SU-DHL-6 (cell line): Measurements from ENCODE around the gene PDIA2.

Experiments
- H2AFZ ChIP-seq: fragments of 200-600 bp; sonication (generic); 2 replicates; pipeline ENCODE4 v1.6.1; 2014; ENCODE audit warnings: low read depth, mild to moderate bottlenecking, moderate library complexity, mixed read lengths, antibody characterized with exemption, low read length; ENCODE audit not compliant: severe bottlenecking
- H3F3A ChIP-seq: fragments of 200-600 bp; shearing (Covaris generic); 2 replicates; pipeline ENCODE4 v1.6.0; 2016; ENCODE audit warnings: antibody characterized with exemption, mild to moderate bottlenecking; ENCODE audit not compliant: insufficient read depth
- H3K27ac ChIP-seq: fragments of 200-600 bp; sonication (generic); 2 replicates; pipeline ENCODE4 v1.5.1; 2016; ENCODE audit warnings: low read depth, mild to moderate bottlenecking, low read length, moderate library complexity, mixed read lengths
- H3K27me3 ChIP-seq: fragments of 200-600 bp; sonication (generic), shearing (Covaris generic); 2 replicates; pipeline ENCODE4 v1.6.0; 2014; ENCODE audit warnings: mild to moderate bottlenecking, low read length
- H3K36me3 ChIP-seq: fragments of 200-600 bp; sonication (generic); 2 replicates; pipeline ENCODE4 v1.6.1; 2014; ENCODE audit warnings: mild to moderate bottlenecking, low read length, mixed read lengths
- H3K4me2 ChIP-seq: fragments of 300-600, 200-600 bp; shearing (Covaris generic), sonication (generic); 2 replicates; pipeline ENCODE4 v1.6.0; 2014; ENCODE audit warnings: low read length, low read depth, mild to moderate bottlenecking; ENCODE audit not compliant: poor library complexity, severe bottlenecking
- H3K4me3 ChIP-seq: fragments of 200-600 bp; sonication (generic); 2 replicates; pipeline ENCODE4 v1.5.1; 2014; ENCODE audit warnings: antibody characterized with exemption, low read length, mild to moderate bottlenecking, mixed read lengths; ENCODE audit not compliant: insufficient read depth, poor library complexity, severe bottlenecking
- H3K79me2 ChIP-seq: fragments of 200-600 bp; sonication (generic); 2 replicates; pipeline ENCODE4 v1.6.1; 2014; ENCODE audit warnings: mild to moderate bottlenecking, low read length, moderate library complexity; ENCODE audit not compliant: insufficient read depth
- H3K9ac ChIP-seq: fragments of 200-600 bp; sonication (generic); 2 replicates; pipeline ENCODE4 v1.7.0; 2014; ENCODE audit warnings: mild to moderate bottlenecking, low read length
- H3K9me2 ChIP-seq: fragments of 200-600 bp; sonication (generic); replicated peaks from 2 replicates; pipeline ENCODE4 v1.6.1; 2014; ENCODE audit warnings: low read length; ENCODE audit not compliant: insufficient read depth
- H3K9me3 ChIP-seq: fragments of 200-600 bp; sonication (generic); 2 replicates; pipeline ENCODE4 v1.6.1; 2014; ENCODE audit warnings: low read length, mixed read lengths; ENCODE audit not compliant: insufficient read depth
- H4K20me1 ChIP-seq: fragments of 200-600 bp; sonication (generic); 2 replicates; pipeline ENCODE4 v1.6.1; 2014; ENCODE audit warnings: low read depth, mild to moderate bottlenecking, antibody characterized with exemption, low read length, moderate library complexity, mixed read lengths
- CTCF ChIP-seq: fragments of 200-600 bp; sonication (generic); IDR thresholded peaks from one replicate; pipeline ENCODE4 v1.5.1; 2017; ENCODE audit warnings: antibody characterized with exemption, mild to moderate bottlenecking, low read length, moderate library complexity; ENCODE audit not compliant: insufficient read depth, poor library complexity, severe bottlenecking
- EZH2phosphoT487 ChIP-seq: fragments of 200-600 bp; sonication (generic), shearing (Covaris generic); conservative IDR thresholded peaks from 2 replicates; pipeline ENCODE4 v1.6.1; 2018; ENCODE audit warnings: mild to moderate bottlenecking, antibody characterized with exemption, low read length, moderate library complexity, mixed read lengths

The PDIA2 gene

GRCh38 chr16:314351-314750 lies 31.4 kb downstream of the PDIA2 start:
- Histone ChIP-seq H3K9ac (no peak overlapping the region), H2AFZ (no peak overlapping the region), H3K9me3 (no peaks in the 10 kb centered on the region), H3K4me2 (no peak overlapping the region), H3K79me2 (no peaks in the 10 kb centered on the region), H3K4me3 (no peak overlapping the region), H3K36me3 (no peaks in the 10 kb centered on the region), H4K20me1 (no peaks in the 10 kb centered on the region), H3K27me3 (no peaks in the 10 kb centered on the region), H3F3A (no peaks in the 10 kb centered on the region), H3K27ac (no peak overlapping the region), H3K9me2 (no peaks in the 10 kb centered on the region)
- TF ChIP-seq EZH2phosphoT487 (no peak), CTCF (no peak)

- Histone ChIP-seq H3K4me3 (no peak overlapping the region), H3K27ac (no peak overlapping the region), H2AFZ (no peak overlapping the region), H3K9me3 (no peaks in the 10 kb centered on the region), H3K4me2 (no peak overlapping the region), H3K36me3 (no peaks in the 10 kb centered on the region), H3K27me3 (no peaks in the 10 kb centered on the region), H3F3A (no peaks in the 10 kb centered on the region), H4K20me1 (no peaks in the 10 kb centered on the region), H3K79me2 (no peaks in the 10 kb centered on the region), H3K9ac (no peak overlapping the region), H3K9me2 (no peaks in the 10 kb centered on the region)
- TF ChIP-seq CTCF (no peak), EZH2phosphoT487 (no peak)
Observed at GRCh38 chr16:314795-315299, 31.9 kb downstream of the PDIA2 start.

- H4K20me1 ChIP-seq = no peaks in the 10 kb centered on the region
- no peaks in the 10 kb centered on the region for H3K9me2 ChIP-seq
- no peak overlapping the region for H2AFZ ChIP-seq
- H3K27ac ChIP-seq = no peak overlapping the region
- no peaks in the 10 kb centered on the region for H3K36me3 ChIP-seq
- TF ChIP-seq EZH2phosphoT487 = no peak
- no peak for TF ChIP-seq CTCF
- H3K9me3 ChIP-seq = no peaks in the 10 kb centered on the region
- no peak overlapping the region for H3K4me2 ChIP-seq
- no peaks in the 10 kb centered on the region for H3K27me3 ChIP-seq
- no peaks in the 10 kb centered on the region for H3F3A ChIP-seq
- H3K9ac ChIP-seq = no peak overlapping the region
- peaks cover 8% of the 10 kb centered on the region; the same call in 1 of the 2 replicates for H3K79me2 ChIP-seq
- H3K4me3 ChIP-seq = no peak overlapping the region
Observed at GRCh38 chr16:316741-317464, 33.9 kb downstream of the PDIA2 start.
